ENCODE results near the gene SCP2D1. TPM values are rescaled to one million over a fixed set of nuclear protein-coding genes. Genes with fewer than 3 reads are reported as not detected.

The SCP2D1 gene
- total RNA-seq = not detected

DNA sequence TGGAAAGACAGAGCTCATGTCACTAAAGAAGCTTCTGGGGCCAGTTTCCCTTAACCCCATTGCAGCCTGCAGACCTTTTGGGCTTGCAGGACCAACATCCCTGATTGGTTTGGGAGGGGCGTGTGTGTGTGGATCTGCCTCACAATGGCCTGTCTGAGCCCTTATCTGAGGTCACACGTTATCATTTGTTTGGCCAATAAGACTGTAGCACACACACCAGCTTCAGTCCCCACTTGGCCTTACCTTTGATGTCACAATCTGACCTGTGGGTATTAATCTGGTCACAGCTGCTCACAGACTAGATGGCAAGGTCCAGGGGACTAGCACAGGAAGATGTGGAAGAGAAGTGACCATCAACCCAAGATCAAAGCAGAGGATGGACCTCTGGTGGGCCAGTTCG, at the start of gene SCP2D1:
TSS of gene SCP2D1 (plus strand) at position 301 of the 400 bp plus-strand sequence. CDS start at position 334, 33 bp downstream.
- H3K36me3 ChIP-seq = no peaks in the 10 kb centered on the region
- H3K4me1 ChIP-seq = no peaks in the 10 kb centered on the region
- H3K27me3 ChIP-seq = no peaks in the 10 kb centered on the region
- no peak for DNase-seq (ENCODE audit: extremely low spot score in 2 of 2)
- no peaks in the 10 kb centered on the region for H3K9me3 ChIP-seq
- TF ChIP-seq, protein P1, sequence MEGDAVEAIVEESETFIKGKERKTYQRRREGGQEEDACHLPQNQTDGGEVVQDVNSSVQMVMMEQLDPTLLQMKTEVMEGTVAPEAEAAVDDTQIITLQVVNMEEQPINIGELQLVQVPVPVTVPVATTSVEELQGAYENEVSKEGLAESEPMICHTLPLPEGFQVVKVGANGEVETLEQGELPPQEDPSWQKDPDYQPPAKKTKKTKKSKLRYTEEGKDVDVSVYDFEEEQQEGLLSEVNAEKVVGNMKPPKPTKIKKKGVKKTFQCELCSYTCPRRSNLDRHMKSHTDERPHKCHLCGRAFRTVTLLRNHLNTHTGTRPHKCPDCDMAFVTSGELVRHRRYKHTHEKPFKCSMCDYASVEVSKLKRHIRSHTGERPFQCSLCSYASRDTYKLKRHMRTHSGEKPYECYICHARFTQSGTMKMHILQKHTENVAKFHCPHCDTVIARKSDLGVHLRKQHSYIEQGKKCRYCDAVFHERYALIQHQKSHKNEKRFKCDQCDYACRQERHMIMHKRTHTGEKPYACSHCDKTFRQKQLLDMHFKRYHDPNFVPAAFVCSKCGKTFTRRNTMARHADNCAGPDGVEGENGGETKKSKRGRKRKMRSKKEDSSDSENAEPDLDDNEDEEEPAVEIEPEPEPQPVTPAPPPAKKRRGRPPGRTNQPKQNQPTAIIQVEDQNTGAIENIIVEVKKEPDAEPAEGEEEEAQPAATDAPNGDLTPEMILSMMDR (IDR thresholded peaks at IDR 0.05) = no peak
- TF ChIP-seq POLR2A (IDR thresholded peaks at IDR 0.05) (no peak), POLR2AphosphoS5 (IDR thresholded peaks at IDR 0.05; ENCODE audit: insufficient read depth in 1 of 2, low read depth in 1 of 2) (no peak)
- no peak within 1 kb of the TSS for H3K27ac ChIP-seq
- intact Hi-C loops (cut with DNase I) = no loop called here
- no peak within 1 kb of the TSS for H3K4me3 ChIP-seq

DNA sequence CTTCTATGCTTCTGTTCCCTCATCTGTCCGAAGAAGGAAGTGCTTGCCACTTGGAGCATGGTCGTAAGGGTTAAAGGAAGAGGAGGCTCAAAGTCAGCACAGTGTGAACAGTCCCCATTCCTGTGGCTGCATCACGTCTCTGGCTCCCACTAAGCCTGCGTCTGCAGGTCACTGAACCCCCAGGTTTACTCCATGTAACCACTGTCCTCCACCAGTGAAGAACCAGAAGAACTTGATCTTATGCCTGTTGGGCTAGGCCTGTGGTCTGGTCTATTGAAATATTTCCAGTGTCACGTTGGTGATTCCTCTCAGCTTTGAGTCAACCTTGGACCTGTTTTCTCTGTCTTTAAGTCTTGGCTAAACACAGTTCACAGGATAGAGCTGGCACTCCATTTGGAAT, 45.9 kb upstream of the SCP2D1 start:
- no peaks in the 10 kb centered on the region for H3K9me3 ChIP-seq
- no peak overlapping the region for H3K4me3 ChIP-seq
- no peak for TF ChIP-seq POLR2AphosphoS5 (IDR thresholded peaks at IDR 0.05; ENCODE audit: insufficient read depth in 1 of 2, low read depth in 1 of 2)
- TF ChIP-seq, protein P1 (IDR thresholded peaks at IDR 0.05) = no peak
- H3K4me1 ChIP-seq = no peaks in the 10 kb centered on the region
- intact Hi-C loops (cut with DNase I) = loop anchor here (10.0 kb wide), 1 partner anchor 57 kb away; no protein-coding TSS in a partner anchor
- H3K36me3 ChIP-seq = peaks cover 0 to 3% of the 10 kb centered on the region in 2 donors
- no peaks in the 10 kb centered on the region for H3K27me3 ChIP-seq
- no peak overlapping the region for H3K27ac ChIP-seq
- no peak for DNase-seq (ENCODE audit: extremely low spot score in 2 of 2)

DNA sequence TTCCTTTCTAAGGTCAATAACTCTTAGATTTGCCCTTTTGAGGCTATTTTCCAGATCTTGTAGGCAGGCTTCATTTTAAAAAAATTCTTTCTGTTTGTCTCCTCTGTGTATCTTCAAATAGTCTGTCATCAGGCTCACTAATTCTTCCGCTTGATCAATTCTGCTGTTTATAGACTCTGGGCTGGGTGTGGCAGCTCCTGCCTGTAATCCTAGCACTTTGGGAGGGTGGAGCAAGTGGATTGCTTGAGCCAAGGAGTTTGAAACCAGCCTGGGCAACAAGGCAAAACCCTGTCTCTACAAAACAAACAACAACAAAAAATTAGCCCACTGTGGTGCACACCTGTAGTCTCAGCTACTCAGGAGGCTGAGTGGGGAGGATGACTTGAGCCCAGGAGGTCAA, 40.0 kb upstream of the SCP2D1 start:
- no peak for DNase-seq (ENCODE audit: extremely low spot score in 2 of 2)
- no peaks in the 10 kb centered on the region for H3K9me3 ChIP-seq
- H3K27me3 ChIP-seq = no peaks in the 10 kb centered on the region
- TF ChIP-seq POLR2AphosphoS5 (IDR thresholded peaks at IDR 0.05; ENCODE audit: insufficient read depth in 1 of 2, low read depth in 1 of 2) = no peak
- H3K4me1 ChIP-seq = no peaks in the 10 kb centered on the region
- no peaks in the 10 kb centered on the region for H3K36me3 ChIP-seq
- H3K4me3 ChIP-seq = no peak overlapping the region
- H3K27ac ChIP-seq = no peak overlapping the region
- intact Hi-C loops (cut with DNase I) = no loop called here

DNA sequence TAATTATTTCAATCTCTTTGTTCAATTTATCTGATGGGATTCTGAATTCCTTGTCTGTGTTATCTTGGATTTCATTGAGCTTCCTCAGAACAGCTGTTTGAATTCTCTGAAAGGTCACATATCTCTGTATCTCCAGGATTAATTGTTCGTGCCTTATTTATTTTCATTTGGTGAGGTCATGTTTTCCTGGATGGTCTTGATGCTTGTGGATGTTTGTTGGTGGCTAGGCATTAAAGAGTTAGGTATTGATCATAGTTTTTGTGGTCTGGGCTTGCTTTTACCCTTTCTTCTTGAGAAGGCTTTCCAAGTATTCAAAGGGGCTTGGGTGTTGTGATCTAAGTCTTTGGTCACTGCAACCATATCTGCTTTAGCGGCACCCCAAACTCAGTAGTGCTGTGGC, 39.4 kb upstream of the SCP2D1 start:
- no peak for DNase-seq (ENCODE audit: extremely low spot score in 2 of 2)
- no peaks in the 10 kb centered on the region for H3K9me3 ChIP-seq
- H3K4me1 ChIP-seq = no peaks in the 10 kb centered on the region
- no peaks in the 10 kb centered on the region for H3K27me3 ChIP-seq
- TF ChIP-seq POLR2AphosphoS5 (IDR thresholded peaks at IDR 0.05; ENCODE audit: insufficient read depth in 1 of 2, low read depth in 1 of 2) (no peak), POLR2A (IDR thresholded peaks at IDR 0.05) (no peak)
- TF ChIP-seq, protein P1 (IDR thresholded peaks at IDR 0.05) = no peak
- no peak overlapping the region for H3K27ac ChIP-seq
- intact Hi-C loops (cut with DNase I) = no loop called here
- no peak overlapping the region for H3K4me3 ChIP-seq
- no peaks in the 10 kb centered on the region for H3K36me3 ChIP-seq

DNA sequence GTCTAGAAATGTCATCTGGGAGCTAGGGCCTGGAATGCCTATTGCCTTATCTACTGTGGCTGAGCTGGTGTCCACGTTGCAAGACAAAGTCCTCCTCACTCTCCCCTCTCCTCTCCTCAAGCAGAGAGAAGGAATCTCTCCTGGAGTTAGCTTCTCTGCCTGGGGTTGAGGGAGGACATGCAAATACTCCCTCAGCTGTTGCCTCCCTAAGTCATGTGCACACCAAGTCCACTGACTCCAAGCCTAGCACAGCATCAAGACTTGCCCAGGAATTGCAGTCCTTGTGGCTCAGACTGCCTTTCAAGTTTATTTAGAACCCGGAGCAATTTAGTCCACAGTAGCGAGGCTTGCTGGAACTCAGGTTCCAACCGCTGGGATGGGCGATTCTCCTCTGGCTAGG, 38.0 kb upstream of the SCP2D1 start:
- H3K4me1 ChIP-seq = no peaks in the 10 kb centered on the region
- TF ChIP-seq, protein P1 (IDR thresholded peaks at IDR 0.05) = no peak
- TF ChIP-seq POLR2AphosphoS5 (IDR thresholded peaks at IDR 0.05; ENCODE audit: insufficient read depth in 1 of 2, low read depth in 1 of 2) (no peak), POLR2A (IDR thresholded peaks at IDR 0.05) (no peak)
- H3K27ac ChIP-seq = no peak overlapping the region
- intact Hi-C loops (cut with DNase I) = no loop called here
- DNase-seq (ENCODE audit: extremely low spot score in 2 of 2) = no peak
- no peaks in the 10 kb centered on the region for H3K27me3 ChIP-seq
- H3K4me3 ChIP-seq = no peak overlapping the region
- no peaks in the 10 kb centered on the region for H3K9me3 ChIP-seq
- H3K36me3 ChIP-seq = no peaks in the 10 kb centered on the region
